SK-N-MC (cell line): ENCODE results near the gene RRBP1.

ENCODE experiments used
- DNase-seq: peaks from one replicate; pipeline ENCODE4 v3.0.0-alpha.2; 2011; ENCODE audit warnings: low read depth, low spot score
- H3K27ac ChIP-seq: fragments of 200-600 bp; sonication (generic); 2 replicates; pipeline ENCODE4 v1.5.1; 2016; ENCODE audit warnings: mixed run types
- H3K36me3 ChIP-seq: fragments of 200-600 bp; sonication (generic); 2 replicates; pipeline ENCODE4 v1.6.1; 2017; ENCODE audit warnings: antibody characterized with exemption, low read length, mixed read lengths; ENCODE audit not compliant: insufficient read depth
- H3K4me3 ChIP-seq: fragments of 200-600 bp; sonication (generic); 2 replicates; pipeline ENCODE4 v1.5.1; 2016
- H3K9ac ChIP-seq: fragments of 200-600 bp; sonication (generic); 2 replicates; pipeline ENCODE4 v1.8.0; 2017; ENCODE audit warnings: mixed run types, mixed read lengths; ENCODE audit not compliant: insufficient read length
- H3K9me3 ChIP-seq: fragments of 200-600 bp; sonication (generic); 2 replicates; pipeline ENCODE4 v1.6.1; 2017; ENCODE audit warnings: low read depth, mild to moderate bottlenecking, antibody characterized with exemption, low read length, moderate library complexity, mixed read lengths
- EZH2 ChIP-seq: fragments of 200-600 bp; sonication (generic); IDR thresholded peaks from one replicate; pipeline ENCODE4 v1.6.1; 2017; ENCODE audit warnings: antibody characterized with exemption
- FOXP2 ChIP-seq: optimal IDR thresholded peaks from 2 replicates; pipeline ENCODE3; 2011; ENCODE audit warnings: mild to moderate bottlenecking, moderate library complexity; ENCODE audit not compliant: insufficient read depth; ENCODE audit errors: extremely low read length, control extremely low read depth
- POLR2AphosphoS5 ChIP-seq: IDR thresholded peaks from 2 replicates; pipeline ENCODE4 v1.6.1; 2012; ENCODE audit warnings: mild to moderate bottlenecking, low read depth, low read length, borderline replicate concordance

RRBP1 gene

GRCh38 chr20:17640875-17641378, 41.1 kb downstream of the RRBP1 start:
- H3K9ac ChIP-seq = no peak overlapping the region
- no peak overlapping the region for H3K27ac ChIP-seq
- H3K9me3 ChIP-seq = no peaks in the 10 kb centered on the region
- DNase-seq = no peak
- TF ChIP-seq FOXP2 = no peak
- TF ChIP-seq EZH2 = no peak
- TF ChIP-seq POLR2AphosphoS5 = no peak
- H3K36me3 ChIP-seq = no peaks in the 10 kb centered on the region; the same call in 1 of the 2 replicates
- no peak overlapping the region for H3K4me3 ChIP-seq

- Histone ChIP-seq H3K4me3 (no peak overlapping the region), H3K36me3 (no peaks in the 10 kb centered on the region; the same call in 1 of the 2 replicates), H3K9ac (no peak overlapping the region), H3K27ac (no peak overlapping the region), H3K9me3 (no peaks in the 10 kb centered on the region)
- DNase-seq = no peak
- TF ChIP-seq FOXP2 (no peak), POLR2AphosphoS5 (no peak), EZH2 (no peak)
Observed at GRCh38 chr20:17640146-17640874, 41.7 kb downstream of the RRBP1 start.

- no peak for TF ChIP-seq EZH2
- TF ChIP-seq FOXP2 = no peak
- TF ChIP-seq POLR2AphosphoS5 = no peak
- no peak overlapping the region for H3K4me3 ChIP-seq
- H3K27ac ChIP-seq = no peak overlapping the region
- DNase-seq = no peak
- H3K36me3 ChIP-seq = no peaks in the 10 kb centered on the region; the same call in 1 of the 2 replicates
- no peak overlapping the region for H3K9ac ChIP-seq
- H3K9me3 ChIP-seq = no peaks in the 10 kb centered on the region
Observed at GRCh38 chr20:17638835-17639407, 43.1 kb downstream of the RRBP1 start.

GRCh38 chr20:17637985-17638640, 43.9 kb downstream of the RRBP1 start:
- no peak for DNase-seq
- TF ChIP-seq EZH2 = no peak
- TF ChIP-seq FOXP2 = no peak
- no peak for TF ChIP-seq POLR2AphosphoS5
- Histone ChIP-seq H3K9ac (no peak overlapping the region), H3K4me3 (no peak overlapping the region), H3K27ac (no peak overlapping the region), H3K36me3 (no peaks in the 10 kb centered on the region; the same call in 1 of the 2 replicates), H3K9me3 (no peaks in the 10 kb centered on the region)

- Histone ChIP-seq H3K9me3 (no peaks in the 10 kb centered on the region), H3K9ac (no peak overlapping the region), H3K27ac (no peak overlapping the region), H3K36me3 (no peaks in the 10 kb centered on the region; the same call in 1 of the 2 replicates), H3K4me3 (no peak overlapping the region)
- no peak for DNase-seq
- no peak for TF ChIP-seq EZH2
- no peak for TF ChIP-seq FOXP2
- no peak for TF ChIP-seq POLR2AphosphoS5
Observed at GRCh38 chr20:17637413-17637780, 44.6 kb downstream of the RRBP1 start.

GRCh38 chr20:17636523-17637412, 45.3 kb downstream of the RRBP1 start:
- no peaks in the 10 kb centered on the region; the same call in 1 of the 2 replicates for H3K36me3 ChIP-seq
- H3K4me3 ChIP-seq = no peak overlapping the region
- H3K9ac ChIP-seq = no peak overlapping the region
- DNase-seq = no peak
- H3K9me3 ChIP-seq = no peaks in the 10 kb centered on the region
- H3K27ac ChIP-seq = no peak overlapping the region
- TF ChIP-seq FOXP2 (no peak), POLR2AphosphoS5 (no peak), EZH2 (no peak)

GRCh38 chr20:17635332-17636244, 46.5 kb downstream of the RRBP1 start:
- H3K27ac ChIP-seq = no peak overlapping the region
- TF ChIP-seq EZH2 (no peak), POLR2AphosphoS5 (no peak)

More at GRCh38 chr20:17635332-17636244, 46.5 kb downstream of the RRBP1 start:
- Histone ChIP-seq H3K36me3 (no peaks in the 10 kb centered on the region; the same call in 1 of the 2 replicates), H3K9ac (no peak overlapping the region), H3K9me3 (no peaks in the 10 kb centered on the region), H3K4me3 (no peak overlapping the region)
- DNase-seq = no peak
